Measurements from ENCODE around the gene TGDS.

The TGDS gene

GRCh38 chr13:94525781-94526180 is 70.2 kb downstream of the TGDS start:
- FAIRE-seq (no peak), DNase-seq (ENCODE audit: insufficient read length, low spot score) (no peak)
- no peak for TF ChIP-seq POLR2A (IDR thresholded peaks at IDR 0.05; ENCODE audit: low read depth, low read length)
- no peak for TF ChIP-seq POLR2AphosphoS5 (IDR thresholded peaks at IDR 0.05; ENCODE audit: low read depth, low read length)
- TF ChIP-seq TAF1 (IDR thresholded peaks at IDR 0.05; ENCODE audit: low read depth, low read length): no peak
- TF ChIP-seq SPI1 (IDR thresholded peaks at IDR 0.05; ENCODE audit: low read depth, low read length): no peak
- no peak for TF ChIP-seq POU2F2 (IDR thresholded peaks at IDR 0.05; ENCODE audit: low read depth, low read length)
- no peak for TF ChIP-seq PAX5 (IDR thresholded peaks at IDR 0.05; ENCODE audit: insufficient read depth, low read length, severe bottlenecking)

- no peak for DNase-seq (ENCODE audit: insufficient read length, low spot score)
- no peak for TF ChIP-seq POLR2A (IDR thresholded peaks at IDR 0.05; ENCODE audit: low read depth, low read length)
- TF ChIP-seq PAX5 (IDR thresholded peaks at IDR 0.05; ENCODE audit: insufficient read depth, low read length, severe bottlenecking): no peak
- TF ChIP-seq POU2F2 (IDR thresholded peaks at IDR 0.05; ENCODE audit: low read depth, low read length): no peak
- no peak for TF ChIP-seq POLR2AphosphoS5 (IDR thresholded peaks at IDR 0.05; ENCODE audit: low read depth, low read length)
- no peak for TF ChIP-seq SPI1 (IDR thresholded peaks at IDR 0.05; ENCODE audit: low read depth, low read length)
- TF ChIP-seq TAF1 (IDR thresholded peaks at IDR 0.05; ENCODE audit: low read depth, low read length): no peak
- FAIRE-seq: no peak
Observed at GRCh38 chr13:94524407-94524806, 71.5 kb downstream of the TGDS start.

All from GM12891 (cell line).